Regular cardiac myocyte (primary cell): ENCODE results near the gene DIPK2A. TPM values are rescaled to one million over a fixed set of nuclear protein-coding genes. Genes with fewer than 3 reads are reported as not detected.

Experiments used
- total RNA-seq: library from RNA; depleted of rRNA; stranded (reverse); fragments of >200 nt; gene quantifications from 2 replicates; pipeline ENCODE4 v1.2.3, GENCODE V29; 2014

DIPK2A gene
- 71.9 and 128 TPM in 2 replicates for total RNA-seq

GRCh38 chr3:143971359-143972154 lies at the start of gene DIPK2A:
Gene DIPK2A (plus strand): TSS chr3:143971823. CDS start chr3:143972333, 510 bp downstream.

Other genes with a start within 250 kb of the DIPK2A start
- gene SLC9A9, start 123.4 kb upstream of the DIPK2A start, total RNA-seq, result 2.7 and 6.5 TPM in 2 replicates